ENCODE results near the gene PRDX2. TPM values are rescaled to one million over a fixed set of nuclear protein-coding genes. Genes with fewer than 3 reads are reported as not detected.

PRDX2 gene
- total and polyA plus RNA-seq, 2 donors from 2014 or later: 171 to 664 TPM

DNA sequence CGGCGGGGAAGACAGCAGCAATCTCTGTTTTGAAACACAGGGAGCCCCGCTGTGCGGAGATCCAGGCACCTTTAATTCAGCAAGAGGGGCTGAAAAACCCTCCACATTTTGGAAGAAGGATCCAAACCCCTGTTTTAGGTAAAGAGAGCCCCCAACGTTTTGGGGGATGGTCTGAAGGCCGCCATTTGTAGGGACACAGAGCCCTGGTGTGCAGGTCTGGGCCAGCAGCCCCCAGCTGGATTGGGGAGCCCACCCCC is 22.8 kb downstream of the PRDX2 start:
- intact Hi-C loops (cut with DNase I): no loop called here
- H3K4me3 ChIP-seq (ENCODE audit: low read length in 3 of 3): peak overlapping the region in 2 of 3 donors; percentile 70 to 75

DNA sequence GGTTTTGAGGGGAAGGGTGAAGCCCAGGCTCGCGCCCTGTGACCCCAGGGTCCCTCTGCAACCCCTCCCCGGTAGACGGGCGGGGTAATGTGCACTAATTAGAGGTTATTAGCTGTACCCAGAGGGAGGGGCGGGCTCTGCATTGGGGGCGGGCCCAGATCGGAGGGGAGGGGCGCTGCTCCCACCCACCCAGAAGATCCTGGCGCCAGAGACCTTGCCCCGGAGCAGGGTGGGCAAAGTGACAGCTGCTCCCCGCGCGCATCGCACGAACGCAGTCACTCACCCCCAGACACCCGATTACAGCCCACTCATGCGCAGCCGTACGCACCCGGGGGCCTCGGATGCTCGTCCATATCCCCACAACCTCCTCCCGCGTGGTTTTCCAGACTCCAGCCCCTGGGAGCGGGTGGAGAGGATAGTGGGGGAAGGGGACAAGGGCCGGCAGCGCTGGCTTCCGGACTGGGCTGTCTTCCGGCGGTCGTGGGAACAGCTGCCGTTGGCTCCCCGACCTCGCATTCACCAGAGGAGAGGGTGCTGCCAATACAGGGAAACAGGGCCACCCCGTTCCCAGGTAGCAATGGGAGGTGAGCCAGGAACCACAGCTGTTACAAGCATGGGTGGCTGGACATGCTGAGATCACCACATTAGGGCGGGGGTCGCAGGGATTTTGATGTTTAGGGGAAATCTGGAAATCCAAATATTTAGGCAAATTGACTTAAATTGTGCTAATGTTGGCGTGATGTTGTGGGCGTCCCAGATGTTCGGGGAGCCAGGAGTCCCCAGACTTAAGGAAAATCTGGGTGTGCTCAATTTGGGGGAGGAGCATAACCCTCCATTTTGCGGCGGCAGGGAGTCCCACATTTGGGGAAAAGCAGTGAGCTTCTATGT is 23.3 kb downstream of the PRDX2 start:
- TF ChIP-seq, protein P1, sequence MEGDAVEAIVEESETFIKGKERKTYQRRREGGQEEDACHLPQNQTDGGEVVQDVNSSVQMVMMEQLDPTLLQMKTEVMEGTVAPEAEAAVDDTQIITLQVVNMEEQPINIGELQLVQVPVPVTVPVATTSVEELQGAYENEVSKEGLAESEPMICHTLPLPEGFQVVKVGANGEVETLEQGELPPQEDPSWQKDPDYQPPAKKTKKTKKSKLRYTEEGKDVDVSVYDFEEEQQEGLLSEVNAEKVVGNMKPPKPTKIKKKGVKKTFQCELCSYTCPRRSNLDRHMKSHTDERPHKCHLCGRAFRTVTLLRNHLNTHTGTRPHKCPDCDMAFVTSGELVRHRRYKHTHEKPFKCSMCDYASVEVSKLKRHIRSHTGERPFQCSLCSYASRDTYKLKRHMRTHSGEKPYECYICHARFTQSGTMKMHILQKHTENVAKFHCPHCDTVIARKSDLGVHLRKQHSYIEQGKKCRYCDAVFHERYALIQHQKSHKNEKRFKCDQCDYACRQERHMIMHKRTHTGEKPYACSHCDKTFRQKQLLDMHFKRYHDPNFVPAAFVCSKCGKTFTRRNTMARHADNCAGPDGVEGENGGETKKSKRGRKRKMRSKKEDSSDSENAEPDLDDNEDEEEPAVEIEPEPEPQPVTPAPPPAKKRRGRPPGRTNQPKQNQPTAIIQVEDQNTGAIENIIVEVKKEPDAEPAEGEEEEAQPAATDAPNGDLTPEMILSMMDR (IDR thresholded peaks at IDR 0.05; ENCODE audit: borderline replicate concordance, extremely low read depth, insufficient read depth): no peak
- Histone ChIP-seq H3K27me3 (ENCODE audit: control insufficient read depth, insufficient read depth, low read length) (no peaks in the 10 kb centered on the region), H3K9ac (ENCODE audit: low read length in 3 of 3) (peak overlapping the region; percentile 43 to 91 (median 73)), H3K36me3 (ENCODE audit: control insufficient read depth in 2 of 3, insufficient read depth in 3 of 3, low read length in 3 of 3) (no peaks in the 10 kb centered on the region), H3K4me3 (ENCODE audit: low read length in 3 of 3) (peak overlapping the region; percentile 39 to 75 (median 70)), H3K27ac (ENCODE audit: low read depth in 2 of 2, low read length in 2 of 2) (peak overlapping the region; percentile 92 to 95), H3K4me1 (ENCODE audit: control insufficient read depth in 2 of 3, insufficient read depth in 2 of 3, low read depth in 1 of 3, low read length in 3 of 3) (peaks cover 0 to 20% (median 4%) of the 10 kb centered on the region in 3 donors), H3K9me3 (ENCODE audit: control insufficient read depth in 2 of 3, insufficient read depth in 1 of 3, low read length in 3 of 3) (no peaks in the 10 kb centered on the region)
- no peak for FAIRE-seq
- intact Hi-C loops (cut with DNase I): no loop called here
- DNase-seq: peak; percentile 60 to 94 (median 85)

More for the DNA sequence above, 22.8 kb downstream of the PRDX2 start:
- no peaks in the 10 kb centered on the region for H3K36me3 ChIP-seq (ENCODE audit: control insufficient read depth in 2 of 3, insufficient read depth in 3 of 3, low read length in 3 of 3)
- H3K4me1 ChIP-seq (ENCODE audit: control insufficient read depth in 2 of 3, insufficient read depth in 2 of 3, low read depth in 1 of 3, low read length in 3 of 3): peaks cover 0 to 25% (median 7%) of the 10 kb centered on the region in 3 donors
- no peaks in the 10 kb centered on the region for H3K27me3 ChIP-seq (ENCODE audit: control insufficient read depth, insufficient read depth, low read length)
- peak overlapping the region in 2 of 3 donors; percentile 73 to 91 for H3K9ac ChIP-seq (ENCODE audit: low read length in 3 of 3)
- DNase-seq (no peak), FAIRE-seq (no peak)
- H3K9me3 ChIP-seq (ENCODE audit: control insufficient read depth in 2 of 3, insufficient read depth in 1 of 3, low read length in 3 of 3): no peaks in the 10 kb centered on the region
- TF ChIP-seq, protein P1 (IDR thresholded peaks at IDR 0.05; ENCODE audit: borderline replicate concordance, extremely low read depth, insufficient read depth): no peak
- H3K27ac ChIP-seq (ENCODE audit: low read depth in 2 of 2, low read length in 2 of 2): peak overlapping the region; percentile 92 to 95

DNA sequence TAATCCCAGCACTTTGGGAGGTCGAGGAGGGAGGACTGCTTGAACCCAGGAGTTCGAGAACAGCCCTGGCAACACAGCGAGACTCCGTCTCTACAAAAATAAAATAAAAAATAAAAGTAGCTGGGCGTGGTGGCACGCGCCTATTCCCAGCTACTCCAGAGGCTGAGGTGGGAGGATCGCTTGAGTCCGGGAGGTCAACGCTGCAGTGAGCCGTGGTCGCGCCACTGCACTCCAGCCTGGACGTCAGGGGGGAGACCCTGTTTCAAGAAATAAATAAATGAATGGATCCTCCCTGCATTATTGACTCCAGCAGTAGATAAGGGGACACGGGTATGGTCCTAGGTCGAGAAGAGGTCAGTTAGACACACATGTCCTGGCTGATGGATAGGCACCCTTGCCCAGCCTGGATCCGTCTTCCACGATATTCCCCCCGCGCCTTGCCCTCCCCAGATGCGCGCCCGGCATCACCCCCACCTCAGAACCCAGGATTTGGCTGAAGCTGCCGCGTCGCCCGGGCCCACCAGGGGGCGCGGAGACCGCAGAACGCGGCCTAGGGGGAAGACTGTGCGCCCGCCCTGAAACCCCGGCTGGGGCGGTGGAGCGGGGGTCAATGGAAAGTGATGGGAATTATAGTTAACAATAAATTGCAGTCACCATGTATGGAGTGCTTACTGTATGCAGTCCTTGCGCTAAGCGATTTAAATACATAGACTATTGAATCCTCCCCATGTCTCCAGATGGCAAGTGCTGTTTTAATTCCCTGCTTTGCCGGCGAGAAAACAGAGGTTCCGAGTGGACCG is 24.2 kb downstream of the PRDX2 start:
- no peaks in the 10 kb centered on the region for H3K36me3 ChIP-seq (ENCODE audit: control insufficient read depth in 2 of 3, insufficient read depth in 3 of 3, low read length in 3 of 3)
- peaks cover 0 to 20% (median 4%) of the 10 kb centered on the region in 3 donors for H3K4me1 ChIP-seq (ENCODE audit: control insufficient read depth in 2 of 3, insufficient read depth in 2 of 3, low read depth in 1 of 3, low read length in 3 of 3)
- FAIRE-seq (no peak), DNase-seq (peak; percentile 74 to 93 (median 86))
- H3K9me3 ChIP-seq (ENCODE audit: control insufficient read depth in 2 of 3, insufficient read depth in 1 of 3, low read length in 3 of 3): no peaks in the 10 kb centered on the region
- TF ChIP-seq, protein P1 (IDR thresholded peaks at IDR 0.05; ENCODE audit: borderline replicate concordance, extremely low read depth, insufficient read depth): peak; percentile 95
- peak overlapping the region; percentile 28 to 75 (median 70) for H3K4me3 ChIP-seq (ENCODE audit: low read length in 3 of 3)
- H3K9ac ChIP-seq (ENCODE audit: low read length in 3 of 3): peak overlapping the region in 2 of 3 donors; percentile 43 to 91
- peak overlapping the region; percentile 92 to 95 for H3K27ac ChIP-seq (ENCODE audit: low read depth in 2 of 2, low read length in 2 of 2)
- intact Hi-C loops (cut with DNase I): no loop called here
- no peaks in the 10 kb centered on the region for H3K27me3 ChIP-seq (ENCODE audit: control insufficient read depth, insufficient read depth, low read length)
